Mucosa of gallbladder (tissue), 1 donor: Measurements from ENCODE around the gene CTNNA3. TPM values are rescaled to one million over a fixed set of nuclear protein-coding genes. Genes with fewer than 3 reads are reported as not detected.

ENCODE experiments used
- DNase-seq: peaks from one replicate; pipeline ENCODE4 v3.0.0-alpha.2; 2020; ENCODE audit warnings: low spot score
- total RNA-seq: library from RNA; stranded (reverse); gene quantifications from one replicate; pipeline ENCODE4 v1.2.1, GENCODE V29; 2021
- donor health status: DM: no; HTN: no; CAD: no.

Gene CTNNA3
- total RNA-seq, 1 donor from 2014 or later: 3.7 TPM

DNA sequence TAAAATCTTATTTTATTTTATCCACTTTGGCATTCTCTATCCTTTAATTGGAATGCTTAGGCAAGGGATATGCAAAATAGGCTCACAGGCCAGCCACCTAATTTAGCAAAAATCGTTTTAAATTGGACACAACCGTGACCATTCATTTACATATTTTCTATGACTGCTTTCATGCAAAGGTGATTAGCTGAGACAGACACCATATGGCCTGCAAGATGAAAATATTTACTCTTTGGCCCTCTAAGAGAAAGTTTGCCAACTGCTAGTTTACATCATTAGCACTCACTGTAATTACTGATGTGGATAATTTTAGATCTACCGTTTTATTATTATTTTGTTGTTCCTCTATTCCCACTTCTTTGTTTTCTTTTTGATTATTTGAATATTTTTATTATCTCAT lies 1145.6 kb downstream of the CTNNA3 start:
- DNase-seq: no peak

DNA sequence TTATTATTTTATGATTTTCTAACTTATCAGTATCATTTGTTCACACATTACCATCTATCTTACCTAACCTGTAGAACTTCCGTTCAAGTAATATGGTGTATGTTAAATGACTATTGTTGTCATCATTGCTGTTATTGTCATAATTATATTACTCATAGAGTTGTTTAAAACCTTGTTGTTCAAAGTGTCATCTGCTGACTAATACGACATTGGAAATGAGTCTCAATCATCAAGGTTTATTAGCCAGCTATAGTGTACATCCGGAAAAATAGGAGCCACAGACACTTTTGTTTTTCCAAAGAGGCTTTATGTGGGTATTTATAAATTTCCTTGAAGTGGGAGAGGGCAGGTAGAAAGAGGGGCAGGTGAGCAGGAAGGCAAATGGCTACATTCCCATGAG lies 1157.1 kb downstream of the CTNNA3 start:
- no peak for DNase-seq

DNA sequence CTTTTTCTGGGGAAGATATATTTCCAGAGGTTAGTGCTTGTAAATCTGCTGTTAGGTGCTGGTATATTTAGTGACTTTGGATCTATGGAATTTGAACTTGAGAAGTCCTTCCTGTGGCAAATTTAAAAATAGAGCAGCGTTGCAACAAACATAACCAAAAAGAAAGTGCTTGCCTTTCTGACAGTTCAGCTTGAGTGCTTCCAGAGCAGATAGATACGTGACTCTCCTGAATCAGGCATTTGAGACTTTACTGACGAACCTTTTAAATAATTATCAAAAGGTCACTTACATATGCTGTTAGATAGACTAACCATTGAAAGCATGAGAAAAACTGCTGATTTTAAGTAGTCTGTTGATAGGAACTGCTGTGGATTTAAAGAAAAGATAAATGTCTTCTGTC lies 1157.6 kb downstream of the CTNNA3 start:
- no peak for DNase-seq

DNA sequence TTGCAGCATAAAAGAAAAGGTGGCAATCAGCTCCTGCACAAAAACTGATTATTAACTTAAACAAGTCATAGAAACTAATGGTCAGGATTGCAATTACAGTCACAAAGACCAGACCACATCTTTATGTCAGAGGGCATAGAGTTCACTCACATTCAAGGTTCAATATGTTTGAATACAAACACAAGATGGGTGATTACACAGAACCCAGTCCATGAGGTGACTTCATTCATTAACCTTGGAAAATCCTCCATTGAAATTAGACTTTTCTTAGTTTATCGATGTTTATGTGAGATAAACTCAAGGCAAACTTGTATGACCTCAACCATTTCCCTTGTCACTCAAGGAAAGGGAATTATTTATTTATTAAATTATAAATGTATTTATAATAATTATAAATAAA lies 1158.8 kb downstream of the CTNNA3 start:
- no peak for DNase-seq

DNA sequence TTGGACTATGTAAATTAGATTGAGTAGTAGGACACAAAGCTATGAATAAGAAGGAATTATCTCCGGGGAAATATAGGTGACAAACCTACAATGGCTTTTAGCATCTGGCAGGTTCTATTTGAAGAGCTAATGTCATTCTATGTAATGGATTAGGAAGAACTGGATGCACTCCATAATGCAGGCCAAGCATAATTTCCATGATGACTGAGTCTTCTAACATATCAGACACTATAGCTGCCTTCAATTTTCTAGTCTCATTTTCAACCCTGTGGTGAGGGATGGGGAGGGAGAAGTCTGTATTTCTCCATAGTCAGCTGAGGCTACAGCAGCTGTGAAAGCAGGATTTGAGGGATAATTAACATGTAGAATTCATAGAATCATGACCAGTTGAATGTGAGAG lies 1160.6 kb downstream of the CTNNA3 start:
- no peak for DNase-seq

DNA sequence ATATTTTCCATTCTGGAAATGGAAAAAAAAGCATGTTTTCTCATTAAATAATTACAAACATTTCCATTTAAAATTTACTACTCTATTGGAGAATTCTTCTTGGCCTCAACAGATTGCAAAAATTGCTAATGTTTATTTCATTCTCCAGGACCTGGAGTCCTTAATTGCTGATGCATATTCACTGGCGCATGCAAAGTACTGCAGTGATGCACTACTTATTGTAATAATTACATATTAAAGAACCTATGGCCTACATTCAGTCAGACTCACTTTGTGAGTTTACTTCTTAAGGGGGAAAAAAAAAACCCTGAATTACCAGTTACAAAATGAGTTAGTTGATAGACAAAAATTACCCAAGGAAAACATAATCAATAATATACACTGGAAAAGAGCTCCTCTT lies 1161.1 kb downstream of the CTNNA3 start:
- DNase-seq: no peak

DNA sequence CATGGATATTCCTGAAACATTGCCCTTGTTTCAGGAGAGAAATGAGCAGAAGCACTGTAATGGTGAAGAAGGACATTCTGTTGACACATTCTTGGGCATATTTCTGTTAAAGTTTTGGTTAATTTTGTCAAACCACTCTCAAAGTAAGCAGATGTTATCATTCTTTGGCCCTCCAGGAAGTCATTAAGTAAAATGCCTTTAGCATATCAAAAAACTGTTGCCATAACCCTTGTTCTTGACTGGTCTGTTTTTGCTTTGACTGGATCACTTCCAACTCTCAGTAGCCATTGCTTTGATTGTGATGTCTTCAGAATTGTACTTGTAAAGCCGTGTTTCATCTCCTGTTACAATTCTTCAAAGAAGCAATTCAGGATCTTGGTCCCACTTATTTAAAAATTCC lies 1174.5 kb downstream of the CTNNA3 start:
- DNase-seq: no peak

DNA sequence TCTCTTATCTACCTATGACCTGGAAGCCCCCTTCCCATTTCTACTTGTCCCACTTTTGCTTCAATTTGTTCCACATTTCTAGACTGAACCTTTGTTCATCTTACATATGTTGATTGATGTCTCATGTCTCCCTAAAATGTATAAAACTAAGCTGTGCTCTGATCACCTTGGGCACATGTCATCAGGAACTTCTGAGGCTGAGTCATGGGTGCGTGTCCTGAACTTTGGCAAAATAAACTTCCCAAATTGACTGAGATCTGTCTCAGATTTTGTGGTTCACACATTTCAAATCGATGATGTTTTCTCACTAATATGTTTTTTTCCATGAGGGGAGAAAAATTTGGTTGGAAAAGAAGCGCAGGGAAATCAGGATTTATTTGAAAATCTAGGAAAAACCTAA lies 1176.4 kb downstream of the CTNNA3 start:
- DNase-seq: no peak

DNA sequence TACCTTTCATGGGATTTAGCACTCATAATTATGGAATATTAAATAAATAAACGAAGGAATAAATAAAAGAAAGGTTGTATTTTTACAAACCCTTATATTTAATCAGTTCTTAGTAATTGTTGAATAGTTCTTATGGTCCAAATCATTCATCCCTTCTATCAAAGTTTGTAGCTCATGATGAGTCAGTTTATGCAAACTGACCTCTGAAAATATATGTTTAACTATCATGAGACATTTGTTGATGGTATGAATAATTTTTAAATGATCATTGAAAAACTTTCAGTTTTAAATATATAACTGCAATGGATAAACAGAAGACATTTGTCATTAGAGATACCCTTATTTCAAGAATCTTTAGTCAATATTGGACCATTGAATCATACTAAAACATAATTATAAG lies 1181.3 kb downstream of the CTNNA3 start:
- DNase-seq: no peak

DNA sequence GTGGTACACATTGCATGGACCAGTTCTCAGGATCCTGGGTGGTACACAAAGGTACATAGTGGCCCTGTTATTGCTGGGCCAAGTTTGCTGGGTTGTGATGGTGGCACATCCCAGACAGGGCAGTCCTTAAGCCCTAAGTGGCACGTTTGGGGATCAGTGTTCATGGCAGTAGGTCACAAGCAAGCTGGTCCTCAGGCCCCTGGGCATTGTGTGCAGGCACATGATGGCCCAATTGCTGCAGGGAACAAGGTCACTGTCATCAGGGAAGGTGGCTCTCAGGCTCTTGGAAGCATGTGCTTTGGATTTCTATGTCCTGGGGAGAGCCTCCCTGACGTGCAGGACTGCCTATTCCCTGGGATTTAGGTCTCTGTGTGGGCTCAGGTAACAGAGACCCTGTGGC lies 1182.5 kb downstream of the CTNNA3 start:
- DNase-seq: no peak

DNA sequence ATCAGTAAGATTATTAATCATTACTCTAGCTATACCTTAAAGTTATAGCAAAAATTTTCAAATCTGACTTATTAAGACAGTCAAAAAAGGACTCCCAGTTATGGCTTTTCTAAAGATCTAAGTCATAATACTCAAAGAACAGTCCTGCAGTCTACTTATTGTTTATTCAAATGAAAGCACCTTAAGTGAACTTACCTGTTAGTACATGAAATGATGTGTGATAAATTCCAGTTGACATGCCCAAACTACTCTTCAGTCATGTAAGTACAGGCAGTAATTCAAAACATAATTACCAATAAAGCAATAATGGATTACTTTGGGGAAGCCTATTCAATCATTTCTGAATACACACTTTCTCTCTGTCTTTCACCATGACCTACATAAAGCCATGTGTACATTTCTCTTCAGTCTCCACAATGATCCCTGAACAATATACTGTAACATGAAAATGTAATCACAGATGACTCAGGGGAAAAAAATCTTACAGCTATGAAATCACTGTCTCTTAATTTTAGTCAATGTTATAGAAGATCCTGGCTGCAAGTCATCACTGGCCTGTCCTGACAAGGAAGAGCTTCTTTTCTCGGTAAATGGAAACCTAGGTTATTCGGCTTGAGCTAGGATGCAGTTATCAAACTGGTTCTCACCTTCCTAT lies 1190.9 kb downstream of the CTNNA3 start:
- DNase-seq: no peak

DNA sequence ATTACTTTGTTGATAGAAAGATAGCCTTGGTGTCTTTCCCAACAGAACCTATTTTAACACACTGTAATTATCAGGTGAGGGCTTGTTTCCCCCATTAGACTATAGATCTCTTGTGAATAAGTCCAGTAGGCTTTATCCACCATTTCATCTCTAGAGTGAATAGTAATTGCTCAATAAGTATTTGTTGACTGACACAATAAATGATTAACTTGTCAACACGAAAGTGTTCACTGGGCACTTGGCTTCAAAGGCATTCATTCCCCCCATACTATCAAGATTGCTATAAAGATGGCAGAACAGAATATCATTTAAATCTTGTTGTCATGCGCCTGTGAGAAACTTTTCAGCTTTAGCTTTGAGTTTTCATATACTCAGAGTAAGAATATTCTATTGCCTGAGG lies 1194.6 kb downstream of the CTNNA3 start:
- DNase-seq: no peak

DNA sequence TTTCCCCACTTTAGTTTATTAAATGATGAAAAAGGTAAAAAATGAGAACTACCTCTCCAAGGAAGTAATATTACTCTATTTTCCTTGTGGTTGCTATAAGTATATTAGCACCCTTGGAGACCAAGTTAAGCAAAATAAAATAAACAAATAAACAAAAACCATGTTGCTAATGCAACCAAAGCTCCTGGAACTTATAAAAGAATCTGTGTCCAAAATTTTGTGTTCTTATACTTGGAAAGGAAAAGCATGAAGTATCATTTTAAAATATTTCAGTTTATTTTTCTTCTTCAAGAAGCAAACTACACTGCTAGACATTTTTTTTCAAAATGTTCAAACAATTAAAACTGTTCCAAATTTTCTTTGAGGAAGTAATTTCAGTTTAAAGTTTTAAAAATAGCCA lies 1212.0 kb downstream of the CTNNA3 start:
- no peak for DNase-seq

DNA sequence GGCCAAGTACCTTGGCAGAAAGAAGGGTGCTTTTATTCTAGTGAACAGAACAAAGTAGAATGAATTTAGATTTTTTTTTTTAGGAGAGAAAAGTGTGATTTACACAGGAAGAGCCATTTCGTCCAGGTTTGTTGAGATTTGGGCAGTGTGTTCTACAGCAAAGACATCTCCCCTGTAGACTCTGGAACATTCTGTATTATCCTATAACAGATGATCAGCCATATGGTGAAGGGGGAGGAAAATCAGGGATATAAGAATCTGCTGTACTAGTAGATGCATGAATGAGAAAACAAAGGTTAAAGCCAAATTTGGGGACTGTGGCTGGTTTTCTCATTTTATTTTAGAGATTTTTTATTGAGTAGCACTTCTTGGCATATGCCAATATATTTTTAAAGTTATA lies 1223.8 kb downstream of the CTNNA3 start:
- no peak for DNase-seq

DNA sequence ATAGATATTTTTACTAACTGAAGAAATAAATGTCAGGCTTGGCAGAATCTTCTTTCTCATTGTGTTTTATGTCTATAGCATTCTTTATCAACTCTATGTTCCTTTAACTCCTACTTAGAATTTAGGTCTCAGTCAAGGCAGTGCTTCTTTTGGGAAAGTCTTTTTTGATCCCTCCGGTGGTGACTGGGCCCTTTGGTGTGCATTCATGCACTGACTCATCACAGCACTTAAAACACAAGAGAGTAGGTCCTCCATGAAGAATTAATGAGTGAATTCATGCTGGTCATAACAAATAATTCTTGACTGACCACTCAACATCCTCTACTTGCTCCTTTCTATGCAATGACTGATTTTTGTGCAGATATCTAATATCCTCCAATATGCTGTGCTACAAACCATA lies 1229.0 kb downstream of the CTNNA3 start:
- no peak for DNase-seq

DNA sequence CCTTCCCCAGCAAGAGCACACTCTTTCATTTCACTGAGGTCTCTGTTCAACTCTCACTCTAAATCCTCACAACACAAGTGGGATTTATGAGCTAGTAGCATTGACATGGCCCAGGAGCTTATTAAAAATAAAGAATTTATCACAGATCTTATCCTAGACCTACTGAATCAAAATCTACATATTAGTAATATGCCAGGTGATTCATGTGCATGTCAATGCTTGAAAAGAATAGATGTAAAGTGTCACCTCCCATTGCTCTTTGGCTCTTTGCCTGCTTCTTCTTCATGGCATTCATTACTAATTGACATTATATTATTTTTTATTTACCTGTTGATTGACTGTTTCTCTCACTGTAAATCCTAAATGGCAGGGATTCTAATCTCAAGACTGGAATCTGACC lies 1229.4 kb downstream of the CTNNA3 start:
- DNase-seq: no peak

DNA sequence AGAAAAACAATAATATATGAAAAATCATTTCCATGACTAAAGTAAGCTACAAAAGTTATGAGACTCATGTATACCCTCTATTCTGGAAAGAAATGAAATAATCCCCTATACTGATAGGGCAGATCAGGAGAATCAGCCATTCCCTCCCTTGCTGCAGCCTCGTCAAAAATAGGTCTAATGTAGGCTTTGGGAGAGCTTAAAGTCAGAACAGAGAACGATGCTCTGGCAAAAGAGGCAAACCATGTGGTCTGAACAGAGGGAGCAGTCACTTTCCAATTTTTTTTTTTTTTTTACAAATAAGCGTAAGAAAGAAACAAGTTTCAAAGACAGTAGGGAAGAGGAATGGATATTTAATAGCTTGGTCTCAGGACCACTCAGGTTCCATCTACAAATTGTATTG lies 1232.4 kb downstream of the CTNNA3 start:
- no peak for DNase-seq

DNA sequence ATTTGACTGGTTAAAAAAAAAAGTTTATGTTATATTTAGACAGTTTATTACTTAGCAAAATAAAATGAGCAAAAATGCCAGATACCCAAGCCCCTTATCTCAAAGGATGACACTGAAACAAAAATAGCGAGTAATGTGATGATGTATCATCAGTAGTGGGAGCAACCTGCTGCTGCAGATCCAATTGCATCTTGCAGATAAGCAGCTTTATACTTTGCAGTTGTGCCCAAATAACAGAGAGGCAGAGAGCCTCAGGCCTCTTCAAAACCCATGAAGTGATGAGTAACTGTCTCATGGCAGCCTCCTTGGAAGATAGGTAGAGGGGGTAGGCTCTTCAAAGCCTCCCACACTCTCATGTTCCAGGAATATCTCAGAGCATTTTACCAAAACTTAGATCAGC lies 1238.4 kb downstream of the CTNNA3 start:
- DNase-seq: no peak

DNA sequence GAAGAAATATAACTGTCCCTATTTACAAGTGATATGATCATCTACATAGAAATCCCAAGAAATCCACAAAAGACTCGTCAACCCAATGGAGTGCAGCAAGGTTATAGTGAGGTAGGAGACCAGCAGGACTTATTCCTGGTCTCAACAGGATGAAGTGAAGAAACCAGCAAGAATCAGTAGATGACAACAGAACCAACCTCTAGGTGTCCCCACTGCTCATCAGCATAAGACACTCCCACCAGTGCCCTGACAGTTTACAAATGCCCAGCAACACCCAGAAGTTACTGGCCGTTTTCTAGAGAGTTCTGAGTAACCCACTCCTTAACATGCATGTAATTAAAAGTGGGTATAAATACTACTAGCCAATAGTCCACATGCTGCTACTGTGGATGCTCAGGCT lies 1240.7 kb downstream of the CTNNA3 start:
- no peak for DNase-seq

DNA sequence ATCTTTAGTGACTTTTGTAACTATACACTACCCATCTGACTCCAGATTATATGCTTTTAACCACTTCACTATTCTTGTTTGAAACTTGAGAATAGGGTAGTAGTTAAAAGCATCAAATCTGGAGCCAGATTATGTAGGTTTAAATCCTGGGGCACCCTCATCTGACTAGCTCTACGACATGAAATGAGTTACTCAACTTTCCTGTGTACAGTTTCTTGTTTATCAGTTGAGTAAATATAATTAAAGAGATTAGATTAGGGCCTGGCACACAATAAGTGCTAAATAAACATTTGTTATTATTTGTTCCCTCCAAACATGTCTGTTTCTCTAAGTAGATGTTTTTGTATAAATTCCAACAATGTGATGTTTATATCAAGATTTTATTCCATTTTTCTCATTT lies 1255.4 kb downstream of the CTNNA3 start:
- no peak for DNase-seq

DNA sequence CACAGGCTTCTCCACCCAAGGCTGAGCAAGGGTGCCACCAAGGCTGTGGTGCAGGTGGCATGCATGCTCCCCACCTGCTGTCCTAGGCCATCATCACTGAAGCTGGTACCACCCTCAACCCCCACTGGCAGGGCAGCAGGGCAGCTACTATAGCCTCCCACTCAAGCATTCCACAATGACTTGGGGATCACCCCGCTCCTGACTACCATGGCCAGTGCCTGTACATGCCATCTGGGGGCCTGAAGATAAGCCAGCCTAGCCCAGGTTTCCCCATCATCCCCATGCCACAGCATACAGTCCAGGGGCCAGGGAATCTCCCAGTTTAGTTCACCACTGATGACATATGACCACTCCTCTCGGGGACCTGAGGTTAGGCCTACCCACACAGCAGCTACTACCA lies 1281.1 kb downstream of the CTNNA3 start:
- no peak for DNase-seq

DNA sequence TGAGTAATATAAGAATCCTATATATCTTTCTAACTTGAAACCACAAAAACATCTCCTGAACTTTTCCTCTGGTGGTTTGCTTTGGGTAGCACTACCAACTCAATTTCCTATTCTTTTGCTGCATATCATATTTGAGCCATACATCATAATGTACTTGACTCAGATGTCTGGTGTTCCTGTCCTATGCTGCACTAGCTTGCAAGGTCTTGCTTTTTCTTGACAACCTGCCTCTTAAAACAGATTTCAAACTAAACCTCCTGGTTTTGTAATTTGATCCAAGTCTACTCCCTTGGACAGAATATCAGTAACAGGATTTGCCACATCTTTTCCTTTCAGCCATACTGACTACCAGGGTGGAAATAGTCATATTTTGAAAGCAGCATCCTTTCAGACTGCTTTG lies 1290.4 kb downstream of the CTNNA3 start:
- no peak for DNase-seq

DNA sequence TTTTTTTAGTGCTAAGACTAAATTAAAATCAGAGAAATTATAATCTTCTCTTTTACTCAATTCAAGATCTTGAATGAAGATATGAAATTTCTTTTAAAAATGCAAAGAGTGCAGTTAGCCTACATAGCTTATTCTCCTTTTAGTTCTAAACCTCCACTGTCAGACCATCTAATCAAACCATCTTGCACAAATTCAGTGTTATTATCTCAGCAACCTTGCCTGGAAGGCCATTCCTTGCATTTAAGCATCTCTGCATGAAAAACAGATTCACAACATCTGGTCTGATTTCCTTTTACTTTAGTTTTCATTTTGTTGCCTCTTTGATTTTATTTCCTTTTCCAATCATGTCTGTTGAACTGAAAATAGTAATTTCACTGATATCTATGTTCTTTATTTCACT lies 1297.3 kb downstream of the CTNNA3 start:
- DNase-seq: no peak

DNA sequence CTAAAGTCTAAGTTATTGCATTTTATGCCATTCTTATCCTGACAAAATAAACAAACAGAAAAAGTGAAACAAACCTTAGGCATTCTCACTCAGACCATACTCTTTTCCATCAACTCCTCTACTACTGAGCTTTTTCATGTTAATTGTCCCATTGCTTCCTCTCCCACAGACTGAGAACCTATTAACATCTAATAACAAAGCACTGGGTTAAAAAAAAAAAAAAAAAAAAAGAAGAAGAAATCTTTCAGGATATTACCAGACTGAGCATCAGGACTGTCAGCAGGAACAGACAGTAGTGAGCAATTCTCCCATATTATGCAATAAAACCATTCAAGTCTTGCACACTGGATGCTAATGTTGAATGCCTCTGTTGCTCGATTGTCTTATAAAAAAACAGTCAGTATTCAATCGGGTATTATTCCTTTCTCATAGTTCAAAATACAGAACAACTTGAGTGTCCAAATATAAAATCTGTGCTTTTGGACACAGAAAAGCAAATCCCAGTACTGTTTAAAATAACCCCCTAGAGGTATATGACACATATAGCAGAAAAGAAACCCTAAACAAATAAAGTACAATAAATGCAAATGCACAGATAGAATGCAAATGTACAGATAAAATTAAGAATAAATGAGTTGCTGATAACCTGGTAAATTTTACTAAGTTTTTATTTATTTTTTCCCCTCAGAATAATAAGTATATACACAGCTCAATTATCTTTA lies 1301.5 kb downstream of the CTNNA3 start:
- DNase-seq: no peak
